HEK293 (cell line): Measurements from ENCODE around the gene PPP4C.

Source experiments
- BCL11B ChIP-seq: fragments of 450-650 bp; formaldehyde crosslinking; IDR thresholded peaks from 2 replicates; pipeline ENCODE4 v1.5.1; 2016; ENCODE audit warnings: low read depth, missing biosample characterization, missing genetic modification characterization
- ELK4 ChIP-seq: IDR thresholded peaks from 2 replicates; pipeline ENCODE4 v1.6.1; 2011; ENCODE audit warnings: mild to moderate bottlenecking, low read depth, low read length, borderline replicate concordance
- GLIS1 ChIP-seq: fragments of 450-650 bp; formaldehyde crosslinking; IDR thresholded peaks from 2 replicates; pipeline ENCODE4 v1.5.1; 2016; ENCODE audit warnings: missing biosample characterization, missing genetic modification characterization
- GLIS2 ChIP-seq: fragments of 450-650 bp; formaldehyde crosslinking; IDR thresholded peaks from 2 replicates; pipeline ENCODE4 v1.5.1; 2016; ENCODE audit warnings: missing biosample characterization, missing genetic modification characterization
- HOXA7 ChIP-seq: sonication (generic); formaldehyde crosslinking; IDR thresholded peaks from 2 replicates; pipeline ENCODE4 v1.8.1; 2022; ENCODE audit warnings: missing genetic modification reagents, borderline replicate concordance
- HOXD13 ChIP-seq: sonication (generic); formaldehyde crosslinking; IDR thresholded peaks from 2 replicates; pipeline ENCODE4 v1.8.0; 2022; ENCODE audit warnings: missing genetic modification reagents, borderline replicate concordance
- INSM2 ChIP-seq: fragments of 450-650 bp; formaldehyde crosslinking; IDR thresholded peaks from 2 replicates; pipeline ENCODE4 v1.5.1; 2016; ENCODE audit warnings: missing biosample characterization, missing genetic modification characterization
- KLF1 ChIP-seq: fragments of 450-650 bp; formaldehyde crosslinking; IDR thresholded peaks from 2 replicates; pipeline ENCODE4 v1.5.1; 2016; ENCODE audit warnings: missing biosample characterization, missing genetic modification characterization
- KLF17 ChIP-seq: fragments of 450-650 bp; formaldehyde crosslinking; IDR thresholded peaks from 2 replicates; pipeline ENCODE4 v1.5.1; 2016; ENCODE audit warnings: missing biosample characterization, missing genetic modification characterization
- KLF7 ChIP-seq: fragments of 450-650 bp; formaldehyde crosslinking; IDR thresholded peaks from 2 replicates; pipeline ENCODE4 v1.5.1; 2016; ENCODE audit warnings: missing biosample characterization, missing genetic modification characterization, borderline replicate concordance
- SCRT2 ChIP-seq: fragments of 450-650 bp; formaldehyde crosslinking; IDR thresholded peaks from 2 replicates; pipeline ENCODE4 v1.5.1; 2016; ENCODE audit warnings: missing biosample characterization, missing genetic modification characterization
- SP3 ChIP-seq: fragments of 450-650 bp; formaldehyde crosslinking; IDR thresholded peaks from 2 replicates; pipeline ENCODE4 v1.5.1; 2016; ENCODE audit warnings: missing biosample characterization, missing genetic modification characterization
- WT1 ChIP-seq: fragments of 450-650 bp; formaldehyde crosslinking; IDR thresholded peaks from 2 replicates; pipeline ENCODE4 v1.5.1; 2016; ENCODE audit warnings: missing biosample characterization, missing genetic modification characterization
- ZEB2 ChIP-seq: fragments of 450-650 bp; formaldehyde crosslinking; IDR thresholded peaks from 2 replicates; pipeline ENCODE4 v1.5.1; 2016; ENCODE audit warnings: missing biosample characterization, missing genetic modification characterization
- ZFP69B ChIP-seq: fragments of 450-650 bp; formaldehyde crosslinking; IDR thresholded peaks from 2 replicates; pipeline ENCODE4 v1.5.1; 2016; ENCODE audit warnings: missing biosample characterization, missing genetic modification characterization
- ZIC2 ChIP-seq: fragments of 450-650 bp; formaldehyde crosslinking; IDR thresholded peaks from 2 replicates; pipeline ENCODE4 v1.5.1; 2016; ENCODE audit warnings: missing biosample characterization, missing genetic modification characterization
- ZNF112 ChIP-seq: fragments of 450-650 bp; formaldehyde crosslinking; IDR thresholded peaks from 2 replicates; pipeline ENCODE4 v1.5.0; 2017; ENCODE audit warnings: missing biosample characterization, missing genetic modification characterization
- ZNF16 ChIP-seq: fragments of 450-650 bp; formaldehyde crosslinking; IDR thresholded peaks from 2 replicates; pipeline ENCODE4 v1.5.1; 2016; ENCODE audit warnings: low read depth, missing biosample characterization, missing genetic modification characterization
- ZNF221 ChIP-seq: fragments of 450-650 bp; formaldehyde crosslinking; IDR thresholded peaks from 2 replicates; pipeline ENCODE4 v1.5.1; 2017; ENCODE audit warnings: missing biosample characterization, missing genetic modification characterization, borderline replicate concordance
- ZNF223 ChIP-seq: fragments of 450-650 bp; formaldehyde crosslinking; IDR thresholded peaks from 2 replicates; pipeline ENCODE4 v1.5.1; 2016; ENCODE audit warnings: missing biosample characterization, missing genetic modification characterization
- ZNF239 ChIP-seq: fragments of 450-650 bp; formaldehyde crosslinking; IDR thresholded peaks from 2 replicates; pipeline ENCODE4 v1.5.1; 2016; ENCODE audit warnings: missing biosample characterization, missing genetic modification characterization
- ZNF311 ChIP-seq: fragments of 450-650 bp; formaldehyde crosslinking; IDR thresholded peaks from 2 replicates; pipeline ENCODE4 v1.5.1; 2017; ENCODE audit warnings: missing biosample characterization, missing genetic modification characterization, borderline replicate concordance
- ZNF416 ChIP-seq: fragments of 450-650 bp; formaldehyde crosslinking; IDR thresholded peaks from 2 replicates; pipeline ENCODE4 v1.5.1; 2016; ENCODE audit warnings: missing biosample characterization, missing genetic modification characterization
- ZNF433 ChIP-seq: fragments of 450-650 bp; formaldehyde crosslinking; IDR thresholded peaks from 2 replicates; pipeline ENCODE4 v1.5.1; 2016; ENCODE audit warnings: missing biosample characterization, missing genetic modification characterization, low read depth
- ZNF48 ChIP-seq: fragments of 450-650 bp; formaldehyde crosslinking; IDR thresholded peaks from 2 replicates; pipeline ENCODE4 v1.5.1; 2016; ENCODE audit warnings: missing biosample characterization, missing genetic modification characterization
- ZNF514 ChIP-seq: fragments of 450-650 bp; formaldehyde crosslinking; IDR thresholded peaks from 2 replicates; pipeline ENCODE4 v1.5.1; 2016; ENCODE audit warnings: missing biosample characterization, missing genetic modification characterization
- ZNF544 ChIP-seq: fragments of 450-650 bp; formaldehyde crosslinking; IDR thresholded peaks from 2 replicates; pipeline ENCODE4 v1.5.0; 2017; ENCODE audit warnings: missing biosample characterization, missing genetic modification characterization
- ZNF596 ChIP-seq: fragments of 450-650 bp; IDR thresholded peaks from 2 replicates; pipeline ENCODE4 v1.5.0; 2018; ENCODE audit warnings: missing biosample characterization, mild to moderate bottlenecking, missing genetic modification characterization, moderate library complexity
- ZNF600 ChIP-seq: fragments of 450-650 bp; formaldehyde crosslinking; IDR thresholded peaks from 2 replicates; pipeline ENCODE4 v1.5.1; 2016; ENCODE audit warnings: missing biosample characterization, missing genetic modification characterization
- ZNF654 ChIP-seq: fragments of 450-650 bp; formaldehyde crosslinking; IDR thresholded peaks from 2 replicates; pipeline ENCODE4 v1.5.1; 2016; ENCODE audit warnings: low read depth, missing biosample characterization, missing genetic modification characterization
- ZNF670 ChIP-seq: fragments of 450-650 bp; formaldehyde crosslinking; IDR thresholded peaks from 2 replicates; pipeline ENCODE4 v1.5.1; 2016; ENCODE audit warnings: missing biosample characterization, missing genetic modification characterization, low read depth
- ZNF677 ChIP-seq: fragments of 450-650 bp; IDR thresholded peaks from 2 replicates; pipeline ENCODE4 v1.5.0; 2018; ENCODE audit warnings: missing biosample characterization, mild to moderate bottlenecking, missing genetic modification characterization, moderate library complexity
- ZNF707 ChIP-seq: fragments of 450-650 bp; formaldehyde crosslinking; IDR thresholded peaks from 2 replicates; pipeline ENCODE4 v1.5.1; 2016; ENCODE audit warnings: missing biosample characterization, missing genetic modification characterization
- ZNF747 ChIP-seq: fragments of 450-650 bp; formaldehyde crosslinking; IDR thresholded peaks from 2 replicates; pipeline ENCODE4 v1.5.1; 2016; ENCODE audit warnings: missing biosample characterization, missing genetic modification characterization
- ZNF843 ChIP-seq: fragments of 450-650 bp; formaldehyde crosslinking; IDR thresholded peaks from 2 replicates; pipeline ENCODE4 v1.5.1; 2016; ENCODE audit warnings: missing biosample characterization, missing genetic modification characterization
- ZSCAN23 ChIP-seq: fragments of 450-650 bp; formaldehyde crosslinking; IDR thresholded peaks from 2 replicates; pipeline ENCODE4 v1.5.1; 2016; ENCODE audit warnings: missing biosample characterization, missing genetic modification characterization
- TF ChIP-seq, protein P1 (sequence below): fragments of 450-650 bp; formaldehyde crosslinking; IDR thresholded peaks from 2 replicates; pipeline ENCODE4 v1.5.1; 2016; ENCODE audit warnings: missing biosample characterization, missing genetic modification characterization

PPP4C gene

DNA sequence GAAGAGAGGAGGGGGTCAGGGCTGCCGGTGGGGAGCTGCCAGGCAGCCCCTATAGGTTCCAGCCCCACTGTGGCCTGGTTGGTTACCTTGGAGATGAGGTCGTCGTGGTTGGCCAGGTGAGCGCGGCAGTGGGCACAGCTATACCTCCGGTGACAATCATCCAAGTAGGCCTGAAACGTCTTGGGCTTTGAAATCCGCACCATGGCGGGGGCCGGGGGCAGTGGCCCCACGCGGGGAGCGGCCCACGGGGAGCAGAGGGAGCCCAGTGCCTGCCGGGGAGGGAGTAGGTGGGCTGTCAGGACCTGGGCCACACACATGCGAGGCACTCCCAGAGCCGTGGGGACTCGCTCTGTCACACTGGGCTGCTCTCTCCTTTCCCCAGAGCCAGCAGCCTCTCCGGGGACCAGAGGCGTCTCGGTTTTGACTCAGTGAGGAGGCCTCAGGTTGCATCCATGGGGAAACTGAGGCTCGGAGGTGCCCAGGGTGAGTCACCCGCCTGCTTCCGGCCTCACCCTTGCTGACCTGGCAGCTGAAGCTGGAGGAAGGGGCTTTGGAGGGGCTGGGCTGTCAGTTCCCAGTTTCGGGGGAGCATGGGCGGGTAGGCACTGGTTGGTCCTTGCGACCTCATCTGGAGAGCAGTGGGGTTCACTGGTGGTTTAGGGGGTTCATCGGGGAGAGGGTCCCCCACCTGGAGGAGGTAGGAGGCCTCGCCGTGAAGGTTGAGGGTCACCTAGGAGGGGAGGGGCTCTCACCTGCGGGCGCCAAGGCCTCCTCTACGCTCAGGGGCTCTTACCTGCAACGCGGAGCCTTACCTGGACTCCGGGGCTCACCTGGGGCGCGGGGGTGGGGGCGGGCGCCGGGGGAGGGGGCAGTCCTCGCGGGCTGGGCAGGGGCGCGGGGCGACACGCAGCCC is 19.6 kb downstream of the PPP4C start (continued):
- TF ChIP-seq INSM2 (tag by site-specific recombination) (no peak), GLIS2 (tag by site-specific recombination) (peak; percentile 40), ZNF416 (tag by site-specific recombination) (no peak), ZNF433 (no peak), BCL11B (tag by site-specific recombination) (no peak), ELK4 (no peak), ZNF16 (tag by site-specific recombination) (no peak), ZIC2 (tag by site-specific recombination) (peak; percentile 36), ZNF311 (tag by site-specific recombination) (no peak), ZFP69B (tag by site-specific recombination) (no peak), ZNF48 (tag by site-specific recombination) (no peak), ZNF544 (tag by site-specific recombination) (no peak), ZNF600 (0 out of 2 replicates have a peak, but pooled peaks have one; percentile 17), KLF1 (tag by site-specific recombination) (no peak), SP3 (tag by site-specific recombination) (no peak), ZNF747 (tag by site-specific recombination) (no peak), ZNF112 (tag by site-specific recombination) (no peak), KLF7 (tag by site-specific recombination) (no peak), ZNF707 (no peak), HOXA7 (CRISPR knock-in tag) (no peak), ZSCAN23 (no peak), HOXD13 (CRISPR knock-in tag) (0 out of 2 replicates have a peak, but pooled peaks have one; percentile 16), ZNF654 (tag by site-specific recombination) (no peak), GLIS1 (tag by site-specific recombination) (no peak), KLF17 (tag by site-specific recombination) (no peak), ZNF670 (tag by site-specific recombination) (no peak), ZNF239 (tag by site-specific recombination) (no peak), ZNF514 (no peak), ZNF223 (tag by site-specific recombination) (no peak), ZNF596 (tag by site-specific recombination) (no peak), ZEB2 (tag by site-specific recombination) (0 out of 2 replicates have a peak, but pooled peaks have one; percentile 33), ZNF221 (tag by site-specific recombination) (no peak), ZNF677 (tag by site-specific recombination) (no peak), SCRT2 (tag by site-specific recombination) (no peak), WT1 (tag by site-specific recombination) (no peak), ZNF843 (tag by site-specific recombination) (no peak)
- TF ChIP-seq, protein P1, sequence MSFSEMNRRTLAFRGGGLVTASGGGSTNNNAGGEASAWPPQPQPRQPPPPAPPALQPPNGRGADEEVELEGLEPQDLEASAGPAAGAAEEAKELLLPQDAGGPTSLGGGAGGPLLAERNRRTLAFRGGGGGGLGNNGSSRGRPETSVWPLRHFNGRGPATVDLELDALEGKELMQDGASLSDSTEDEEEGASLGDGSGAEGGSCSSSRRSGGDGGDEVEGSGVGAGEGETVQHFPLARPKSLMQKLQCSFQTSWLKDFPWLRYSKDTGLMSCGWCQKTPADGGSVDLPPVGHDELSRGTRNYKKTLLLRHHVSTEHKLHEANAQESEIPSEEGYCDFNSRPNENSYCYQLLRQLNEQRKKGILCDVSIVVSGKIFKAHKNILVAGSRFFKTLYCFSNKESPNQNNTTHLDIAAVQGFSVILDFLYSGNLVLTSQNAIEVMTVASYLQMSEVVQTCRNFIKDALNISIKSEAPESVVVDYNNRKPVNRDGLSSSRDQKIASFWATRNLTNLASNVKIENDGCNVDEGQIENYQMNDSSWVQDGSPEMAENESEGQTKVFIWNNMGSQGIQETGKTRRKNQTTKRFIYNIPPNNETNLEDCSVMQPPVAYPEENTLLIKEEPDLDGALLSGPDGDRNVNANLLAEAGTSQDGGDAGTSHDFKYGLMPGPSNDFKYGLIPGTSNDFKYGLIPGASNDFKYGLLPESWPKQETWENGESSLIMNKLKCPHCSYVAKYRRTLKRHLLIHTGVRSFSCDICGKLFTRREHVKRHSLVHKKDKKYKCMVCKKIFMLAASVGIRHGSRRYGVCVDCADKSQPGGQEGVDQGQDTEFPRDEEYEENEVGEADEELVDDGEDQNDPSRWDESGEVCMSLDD (tag by site-specific recombination): no peak; the same call in 1 of the 2 replicates
